K562 (cell line): Measurements from ENCODE around the gene UQCRHL. TPM values are rescaled to one million over a fixed set of nuclear protein-coding genes. Genes with fewer than 3 reads are reported as not detected.

Source experiments
- BCL6 ChIP-seq: fragments of 250-450 bp; sonication (Bioruptor Pico); IDR thresholded peaks from 2 replicates; pipeline ENCODE4 v1.4.0; 2020
- CEBPG ChIP-seq, 3 experiments: fragments of 200-800 bp in 1 of 3; sonication (Bioruptor generic) in 1 of 3; sonication (generic) in 1 of 3; formaldehyde crosslinking in 1 of 3; IDR thresholded peaks in 2 of 3; conservative IDR thresholded peaks in 1 of 3; 2 replicates each; pipeline versions ENCODE4 v1.6.1 to v1.8.0; 2016 to 2022; ENCODE audit warnings: missing compliant biosample characterization in 2 of 3, missing genetic modification characterization in 2 of 3, mild to moderate bottlenecking in 1 of 3, missing genetic modification reagents in 1 of 3
- FIP1L1 ChIP-seq: fragments of 200-400 bp; formaldehyde crosslinking; IDR thresholded peaks from 2 replicates; pipeline ENCODE4 v1.6.1; 2018; ENCODE audit warnings: mild to moderate bottlenecking, low read depth, low read length; ENCODE audit not compliant: poor library complexity, severe bottlenecking
- FOXK2 ChIP-seq, 2 experiments: fragments of 450-650 bp; IDR thresholded peaks in 1 of 2; conservative IDR thresholded peaks in 1 of 2; 2 replicates each; pipeline ENCODE4 v1.6.1; 2016; ENCODE audit warnings: low read depth in 2 of 2, mild to moderate bottlenecking in 1 of 2
- HEY1 ChIP-seq: fragments of 250-450 bp; sonication (Bioruptor Pico); IDR thresholded peaks from 2 replicates; pipeline ENCODE4 v1.5.0; 2020; ENCODE audit warnings: mild to moderate bottlenecking, moderate library complexity, borderline replicate concordance
- NCOA1 ChIP-seq: fragments of 450-650 bp; IDR thresholded peaks from 2 replicates; pipeline ENCODE4 v1.6.1; 2016; ENCODE audit warnings: low read depth
- NCOR1 ChIP-seq: fragments of 450-650 bp; IDR thresholded peaks from 2 replicates; pipeline ENCODE4 v1.6.1; 2016; ENCODE audit warnings: mild to moderate bottlenecking, moderate library complexity
- PURB ChIP-seq: sonication (generic); formaldehyde crosslinking; IDR thresholded peaks from 2 replicates; pipeline ENCODE4 v1.9.0; 2021; ENCODE audit warnings: low read depth, mild to moderate bottlenecking, missing genetic modification reagents
- SMAD4 ChIP-seq: fragments of 250-450 bp; sonication (Bioruptor Pico); conservative IDR thresholded peaks from 2 replicates; pipeline ENCODE4 v1.8.0; 2021; ENCODE audit warnings: inconsistent platforms, mild to moderate bottlenecking, moderate library complexity
- SMARCA5 ChIP-seq: fragments of 450-650 bp; IDR thresholded peaks from 2 replicates; pipeline ENCODE4 v1.6.1; 2016
- SP1 ChIP-seq: sonication (generic); formaldehyde crosslinking; IDR thresholded peaks from 2 replicates; pipeline ENCODE4 v1.8.1; 2022; ENCODE audit warnings: mild to moderate bottlenecking, missing genetic modification reagents
- SRSF7 ChIP-seq: fragments of 200-400 bp; formaldehyde crosslinking; optimal IDR thresholded peaks from 2 replicates; pipeline ENCODE3; 2017; ENCODE audit warnings: mild to moderate bottlenecking, low read depth, low read length
- ZNF785 ChIP-seq: fragments of 250-450 bp; sonication (Bioruptor Pico); IDR thresholded peaks from 2 replicates; pipeline ENCODE4 v1.4.0; 2020; ENCODE audit warnings: mild to moderate bottlenecking
- polyA plus RNA-seq, 8 experiments: library from polyadenylated mRNA; depleted of rRNA in 4 of 8; stranded (reverse) in 5 of 8; unstranded in 3 of 8; fragments of >200 nt; fragmentation: Nextera tagmentation in 2 of 8; fragmentation: Illumina TruSeq in 1 of 8; extraction: Ambion mirVana in 2 of 8; extraction: Trizol in 1 of 8; gene quantifications; 2 replicates each; pipeline versions ENCODE4 v1.2.1 to v1.2.3, GENCODE V29; 2011 to 2014; ENCODE audit warnings: inconsistent platforms in 1 of 8, missing spikeins in 1 of 8
- total RNA-seq, 7 experiments: library from RNA; depleted of rRNA in 6 of 7; stranded (reverse); fragments of >200 nt in 6 of 7; fragmentation: Illumina TruSeq in 2 of 7; extraction: Trizol in 2 of 7; gene quantifications; 2 replicates each; pipeline versions ENCODE4 v1.2.1 to v1.2.3, GENCODE V29; 2011 to 2021; ENCODE audit warnings: low replicate concordance in 1 of 7
- TF ChIP-seq, protein P1 (sequence below): fragments of 250-450 bp; sonication (Bioruptor Pico); IDR thresholded peaks from 2 replicates; pipeline ENCODE4 v1.5.1; 2021; ENCODE audit warnings: mild to moderate bottlenecking
- TF ChIP-seq, protein P2 (sequence below): fragments of 250-450 bp; sonication (Bioruptor Pico); IDR thresholded peaks from 2 replicates; pipeline ENCODE4 v1.8.0; 2022; ENCODE audit warnings: inconsistent platforms, mild to moderate bottlenecking, moderate library complexity, borderline replicate concordance
- TF ChIP-seq, protein P3 (sequence below): sonication (generic); formaldehyde crosslinking; IDR thresholded peaks from 2 replicates; pipeline ENCODE4 v1.8.0; 2023; ENCODE audit warnings: mild to moderate bottlenecking, missing genetic modification reagents
- TF ChIP-seq, protein P4 (sequence below), 2 experiments: IDR thresholded peaks; 2 replicates each; pipeline ENCODE4 v1.6.1; 2011; ENCODE audit warnings: borderline replicate concordance in 1 of 2, control low read depth in 1 of 2, low read depth in 1 of 2, low read length in 1 of 2, mild to moderate bottlenecking in 1 of 2, mixed read lengths in 1 of 2, moderate library complexity in 1 of 2; ENCODE audit not compliant: insufficient read depth in 1 of 2, insufficient read length in 1 of 2, poor library complexity in 1 of 2, severe bottlenecking in 1 of 2; ENCODE audit errors: extremely low read depth in 1 of 2
- TF ChIP-seq, protein P5 (sequence below): fragments of 450-650 bp; IDR thresholded peaks from 2 replicates; pipeline ENCODE4 v1.7.1; 2018; ENCODE audit warnings: mild to moderate bottlenecking, low read depth; ENCODE audit not compliant: partially characterized antibody

UQCRHL gene
- total and polyA plus RNA-seq, 9 of the 15 experiments (the other 6 are each of a cell fraction or from before 2014, with no cell fraction given), result 5.1 to 41.3 (median 21.8) TPM

DNA sequence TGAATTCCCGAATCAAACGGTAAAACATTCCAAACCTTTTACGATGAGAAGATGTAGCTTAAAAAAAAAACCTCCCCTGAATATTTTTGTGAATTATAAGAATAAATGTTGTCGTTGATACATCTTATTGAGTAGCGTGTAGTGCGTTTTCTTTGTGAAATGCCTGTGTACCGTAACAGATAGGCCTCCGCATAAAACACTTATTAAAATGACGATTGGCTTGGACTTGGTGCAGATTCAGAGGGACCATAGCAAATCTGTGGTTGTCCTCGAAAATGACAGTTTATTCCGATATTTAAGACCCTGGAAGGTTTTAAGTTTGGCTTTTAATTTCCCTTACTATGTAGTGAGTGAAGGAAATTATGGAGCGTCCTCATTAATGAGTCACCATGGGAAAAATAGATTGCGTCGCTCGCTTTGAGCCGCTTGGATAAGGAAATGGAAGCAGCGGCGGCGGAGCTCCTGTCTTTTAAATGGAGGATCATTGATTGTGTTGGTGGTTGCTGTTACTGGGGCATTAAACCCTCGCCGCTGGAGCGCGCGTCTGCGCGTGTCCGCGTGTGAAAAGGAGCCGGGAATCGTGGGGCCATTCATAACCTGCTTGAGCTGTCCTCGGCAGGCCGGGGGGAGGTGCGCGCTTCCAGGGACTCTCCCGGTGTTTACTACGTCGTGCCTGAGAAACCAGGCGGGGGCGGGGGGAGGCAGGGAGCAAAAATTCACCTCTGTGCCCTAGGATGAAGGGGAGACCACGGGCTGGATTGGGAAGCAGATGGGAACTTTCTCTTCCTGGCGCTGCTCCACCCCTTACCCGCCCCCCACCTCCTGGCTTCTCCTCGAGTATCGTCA lies 41.7 kb upstream of the UQCRHL start (continued):
- TF ChIP-seq, protein P1, sequence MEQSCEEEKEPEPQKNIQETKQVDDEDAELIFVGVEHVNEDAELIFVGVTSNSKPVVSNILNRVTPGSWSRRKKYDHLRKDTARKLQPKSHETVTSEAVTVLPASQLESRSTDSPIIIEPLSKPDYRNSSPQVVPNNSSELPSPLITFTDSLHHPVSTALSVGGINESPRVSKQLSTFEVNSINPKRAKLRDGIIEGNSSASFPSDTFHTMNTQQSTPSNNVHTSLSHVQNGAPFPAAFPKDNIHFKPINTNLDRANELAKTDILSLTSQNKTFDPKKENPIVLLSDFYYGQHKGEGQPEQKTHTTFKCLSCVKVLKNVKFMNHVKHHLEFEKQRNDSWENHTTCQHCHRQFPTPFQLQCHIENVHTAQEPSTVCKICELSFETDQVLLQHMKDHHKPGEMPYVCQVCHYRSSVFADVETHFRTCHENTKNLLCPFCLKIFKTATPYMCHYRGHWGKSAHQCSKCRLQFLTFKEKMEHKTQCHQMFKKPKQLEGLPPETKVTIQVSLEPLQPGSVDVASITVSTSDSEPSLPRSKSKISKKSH, result no peak
- TF ChIP-seq NCOR1, result no peak
- TF ChIP-seq, protein P2, sequence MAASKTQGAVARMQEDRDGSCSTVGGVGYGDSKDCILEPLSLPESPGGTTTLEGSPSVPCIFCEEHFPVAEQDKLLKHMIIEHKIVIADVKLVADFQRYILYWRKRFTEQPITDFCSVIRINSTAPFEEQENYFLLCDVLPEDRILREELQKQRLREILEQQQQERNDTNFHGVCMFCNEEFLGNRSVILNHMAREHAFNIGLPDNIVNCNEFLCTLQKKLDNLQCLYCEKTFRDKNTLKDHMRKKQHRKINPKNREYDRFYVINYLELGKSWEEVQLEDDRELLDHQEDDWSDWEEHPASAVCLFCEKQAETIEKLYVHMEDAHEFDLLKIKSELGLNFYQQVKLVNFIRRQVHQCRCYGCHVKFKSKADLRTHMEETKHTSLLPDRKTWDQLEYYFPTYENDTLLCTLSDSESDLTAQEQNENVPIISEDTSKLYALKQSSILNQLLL (CRISPR knock-in tag), result no peak
- TF ChIP-seq PURB, result no peak
- TF ChIP-seq, protein P3, sequence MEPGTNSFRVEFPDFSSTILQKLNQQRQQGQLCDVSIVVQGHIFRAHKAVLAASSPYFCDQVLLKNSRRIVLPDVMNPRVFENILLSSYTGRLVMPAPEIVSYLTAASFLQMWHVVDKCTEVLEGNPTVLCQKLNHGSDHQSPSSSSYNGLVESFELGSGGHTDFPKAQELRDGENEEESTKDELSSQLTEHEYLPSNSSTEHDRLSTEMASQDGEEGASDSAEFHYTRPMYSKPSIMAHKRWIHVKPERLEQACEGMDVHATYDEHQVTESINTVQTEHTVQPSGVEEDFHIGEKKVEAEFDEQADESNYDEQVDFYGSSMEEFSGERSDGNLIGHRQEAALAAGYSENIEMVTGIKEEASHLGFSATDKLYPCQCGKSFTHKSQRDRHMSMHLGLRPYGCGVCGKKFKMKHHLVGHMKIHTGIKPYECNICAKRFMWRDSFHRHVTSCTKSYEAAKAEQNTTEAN (CRISPR knock-in tag), result peak; percentile 79
- no peak for TF ChIP-seq HEY1
- TF ChIP-seq ZNF785, result no peak
- no peak for TF ChIP-seq SMARCA5
- TF ChIP-seq SRSF7, result no peak
- no peak for TF ChIP-seq NCOA1
- TF ChIP-seq FOXK2 (conservative IDR thresholded peaks at IDR 0.05 in 1 of 2, IDR thresholded peaks at IDR 0.05 in 1 of 2; ENCODE audit: low read depth in 2 of 2), result peak; percentile 70 to 82
- TF ChIP-seq SMAD4, result no peak; the same call in 1 of the 2 replicates
- TF ChIP-seq, protein P4, sequence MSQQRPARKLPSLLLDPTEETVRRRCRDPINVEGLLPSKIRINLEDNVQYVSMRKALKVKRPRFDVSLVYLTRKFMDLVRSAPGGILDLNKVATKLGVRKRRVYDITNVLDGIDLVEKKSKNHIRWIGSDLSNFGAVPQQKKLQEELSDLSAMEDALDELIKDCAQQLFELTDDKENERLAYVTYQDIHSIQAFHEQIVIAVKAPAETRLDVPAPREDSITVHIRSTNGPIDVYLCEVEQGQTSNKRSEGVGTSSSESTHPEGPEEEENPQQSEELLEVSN (IDR thresholded peaks at IDR 0.05; ENCODE audit: borderline replicate concordance in 1 of 2, extremely low read depth in 1 of 2, insufficient read depth in 1 of 2, insufficient read length in 1 of 2, low read depth in 1 of 2, low read length in 1 of 2, poor library complexity in 1 of 2, severe bottlenecking in 1 of 2), result peak in 1 of 2 experiments; percentile 72
- no peak for TF ChIP-seq CEBPG (CRISPR knock-in tag; IDR thresholded peaks at IDR 0.05)
- TF ChIP-seq CEBPG (tag; conservative IDR thresholded peaks at IDR 0.05 in 1 of 2, IDR thresholded peaks at IDR 0.05 in 1 of 2), result no peak
- no peak for TF ChIP-seq SP1
- no peak for TF ChIP-seq BCL6 (CRISPR knock-in tag)
- TF ChIP-seq, protein P5, sequence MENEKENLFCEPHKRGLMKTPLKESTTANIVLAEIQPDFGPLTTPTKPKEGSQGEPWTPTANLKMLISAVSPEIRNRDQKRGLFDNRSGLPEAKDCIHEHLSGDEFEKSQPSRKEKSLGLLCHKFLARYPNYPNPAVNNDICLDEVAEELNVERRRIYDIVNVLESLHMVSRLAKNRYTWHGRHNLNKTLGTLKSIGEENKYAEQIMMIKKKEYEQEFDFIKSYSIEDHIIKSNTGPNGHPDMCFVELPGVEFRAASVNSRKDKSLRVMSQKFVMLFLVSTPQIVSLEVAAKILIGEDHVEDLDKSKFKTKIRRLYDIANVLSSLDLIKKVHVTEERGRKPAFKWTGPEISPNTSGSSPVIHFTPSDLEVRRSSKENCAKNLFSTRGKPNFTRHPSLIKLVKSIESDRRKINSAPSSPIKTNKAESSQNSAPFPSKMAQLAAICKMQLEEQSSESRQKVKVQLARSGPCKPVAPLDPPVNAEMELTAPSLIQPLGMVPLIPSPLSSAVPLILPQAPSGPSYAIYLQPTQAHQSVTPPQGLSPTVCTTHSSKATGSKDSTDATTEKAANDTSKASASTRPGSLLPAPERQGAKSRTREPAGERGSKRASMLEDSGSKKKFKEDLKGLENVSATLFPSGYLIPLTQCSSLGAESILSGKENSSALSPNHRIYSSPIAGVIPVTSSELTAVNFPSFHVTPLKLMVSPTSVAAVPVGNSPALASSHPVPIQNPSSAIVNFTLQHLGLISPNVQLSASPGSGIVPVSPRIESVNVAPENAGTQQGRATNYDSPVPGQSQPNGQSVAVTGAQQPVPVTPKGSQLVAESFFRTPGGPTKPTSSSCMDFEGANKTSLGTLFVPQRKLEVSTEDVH, result peak; percentile 42
- TF ChIP-seq FIP1L1, result no peak
